GM12878 (cell line): Measurements from ENCODE around the gene CCDC17. TPM values are rescaled to one million over a fixed set of nuclear protein-coding genes. Genes with fewer than 3 reads are reported as not detected.
A peak's percentile ranks its signal among the peaks of the same experiment; 100 is the strongest.

Experiments
- ATAC-seq: fragments of 200-7000 bp; cut with Tn5 transposase; 3 replicates; pipeline ENCODE4 v1.9.1; 2020; ENCODE audit warnings: mild to moderate bottlenecking, moderate library complexity
- BruUV-seq: library from RNA; stranded (reverse); fragments of 400-500 nt; replicated peaks from 2 replicates; lab custom pipeline; 2021; lab: Mats Ljungman, UMichigan
- CTCF ChIA-PET: fragments of 300-600 bp; sonication (Branson Sonifier 250); formaldehyde crosslinking; extraction: SDS; loops from one replicate; lab custom pipeline; 2021; ENCODE audit warnings: inconsistent platforms; lab: Yijun Ruan, JAX
- POLR2A ChIA-PET: fragments of 350-600 bp; formaldehyde crosslinking; extraction: SDS; loops from one replicate; lab custom pipeline; 2021; ENCODE audit warnings: inconsistent platforms; lab: Charles Lee
- RAD21 ChIA-PET: fragments of 300-600 bp; sonication (Branson Sonifier 250); formaldehyde crosslinking; loops from one replicate; lab custom pipeline; 2023; ENCODE audit warnings: antibody characterized with exemption; ENCODE audit not compliant: unreplicated experiment; lab: Charles Lee
- SMC1A ChIA-PET: fragments of 300-600 bp; sonication (Branson Sonifier 250); formaldehyde crosslinking; loops from one replicate; lab custom pipeline; 2023; ENCODE audit not compliant: unreplicated experiment, uncharacterized antibody; lab: Charles Lee
- DNase-seq: peaks from one replicate; pipeline ENCODE4 v3.0.0-alpha.2; 2011; ENCODE audit warnings: low read depth, low spot score
- FAIRE-seq: peaks from 3 replicates; lab custom pipeline; 2011; peaks lifted over from hg19 to GRCh38; lab: Jason Lieb, UNC
- H2AFZ ChIP-seq: 2 replicates; pipeline ENCODE4 v1.6.0; 2011; ENCODE audit warnings: low read depth, low read length, control low read depth; ENCODE audit not compliant: control insufficient read depth
- H3K27ac ChIP-seq: 2 replicates; pipeline ENCODE4 v1.5.1; 2011; ENCODE audit warnings: control low read depth; ENCODE audit not compliant: control insufficient read depth, insufficient read depth
- H3K27me3 ChIP-seq, 2 experiments: replicated peaks in 1 of 2; 2 replicates each; pipeline versions ENCODE4 v1.6.0 to v1.6.1; 2011; ENCODE audit warnings: low read length in 1 of 2; ENCODE audit not compliant: control insufficient read depth in 2 of 2, insufficient read depth in 2 of 2
- H3K36me3 ChIP-seq, 2 experiments: 2 replicates each; pipeline ENCODE4 v1.5.1; 2011; ENCODE audit warnings: low read length in 1 of 2; ENCODE audit not compliant: control insufficient read depth in 2 of 2, insufficient read depth in 2 of 2
- H3K4me1 ChIP-seq: 2 replicates; pipeline ENCODE4 v1.6.1; 2011; ENCODE audit warnings: mild to moderate bottlenecking, low read length, moderate library complexity, mixed read lengths; ENCODE audit not compliant: control insufficient read depth, insufficient read depth
- H3K4me2 ChIP-seq: 2 replicates; pipeline ENCODE4 v1.6.0; 2011; ENCODE audit warnings: control low read depth; ENCODE audit not compliant: control insufficient read depth, insufficient read depth
- H3K4me3 ChIP-seq: fragments of 200-600 bp; sonication (generic); 2 replicates; pipeline ENCODE4 v1.5.1; 2016
- H3K79me2 ChIP-seq: 2 replicates; pipeline ENCODE4 v1.6.0; 2011; ENCODE audit warnings: low read length; ENCODE audit not compliant: control insufficient read depth, insufficient read depth
- H3K9ac ChIP-seq: 2 replicates; pipeline ENCODE4 v1.8.0; 2011; ENCODE audit warnings: low read length, control low read depth, mixed read lengths; ENCODE audit not compliant: control insufficient read depth, insufficient read depth
- H3K9me3 ChIP-seq: replicated peaks from 3 replicates; pipeline ENCODE4 v1.5.1; 2011; ENCODE audit warnings: mild to moderate bottlenecking, low read length; ENCODE audit not compliant: control insufficient read depth, insufficient read depth
- H4K20me1 ChIP-seq: 2 replicates; pipeline ENCODE4 v1.6.0; 2011; ENCODE audit not compliant: control insufficient read depth, insufficient read depth
- CBX5 ChIP-seq: sonication (generic); IDR thresholded peaks from 2 replicates; pipeline ENCODE4 v1.6.1; 2016; ENCODE audit warnings: low read depth, moderate library complexity, mild to moderate bottlenecking, inconsistent platforms
- E2F8 ChIP-seq: fragments of 450-650 bp; IDR thresholded peaks from 2 replicates; pipeline ENCODE4 v1.6.1; 2018; ENCODE audit warnings: mild to moderate bottlenecking, low read depth, moderate library complexity; ENCODE audit not compliant: partially characterized antibody
- EED ChIP-seq: sonication (generic); IDR thresholded peaks from 2 replicates; pipeline ENCODE4 v1.6.1; 2016; ENCODE audit warnings: antibody characterized with exemption, low read depth
- IRF3 ChIP-seq: fragments of 450-650 bp; IDR thresholded peaks from 2 replicates; pipeline ENCODE4 v1.6.1; 2014; ENCODE audit warnings: mild to moderate bottlenecking
- NR2C1 ChIP-seq: fragments of 450-650 bp; IDR thresholded peaks from 2 replicates; pipeline ENCODE4 v1.6.1; 2017; ENCODE audit warnings: antibody characterized with exemption, mild to moderate bottlenecking, moderate library complexity
- NR2F1 ChIP-seq: fragments of 450-650 bp; conservative IDR thresholded peaks from 2 replicates; pipeline ENCODE4 v1.6.1; 2017; ENCODE audit warnings: mild to moderate bottlenecking
- RCOR1 ChIP-seq: conservative IDR thresholded peaks from 2 replicates; pipeline ENCODE4 v1.6.1; 2012; ENCODE audit warnings: low read depth, low read length, improper control_type of control experiment
- ZNF622 ChIP-seq: fragments of 450-650 bp; IDR thresholded peaks from 2 replicates; pipeline ENCODE4 v1.6.1; 2017; ENCODE audit warnings: mild to moderate bottlenecking, inconsistent platforms
- WGBS: methylation state at CpG from one replicate; pipeline ENCODE4 v1.1.6; 2016; ENCODE audit warnings: low lambda C conversion rate; ENCODE audit not compliant: insufficient replicate concordance, insufficient coverage; ENCODE audit errors: missing lambda C conversion rate; 5-methylcytosine and 5-hydroxymethylcytosine counted together
- in situ Hi-C: fragments of 300-500 bp; cut with MboI; formaldehyde crosslinking; loops from 9 replicates; pipeline ENCODE4 v1.14.3; 2018; ENCODE audit warnings: mixed read lengths
- intact Hi-C: fragments of 100-400 bp; cut with micrococcal nuclease; formaldehyde crosslinking; loops from one replicate; pipeline ENCODE4 v1.14.2; 2022; ENCODE audit not compliant: unreplicated experiment
- polyA plus RNA-seq, 11 experiments: library from polyadenylated mRNA; depleted of rRNA in 4 of 11; unstranded in 6 of 11; stranded (reverse) in 5 of 11; fragments of >200 nt; fragmentation: Nextera tagmentation in 4 of 11; fragmentation: Illumina TruSeq in 1 of 11; extraction: Ambion mirVana in 4 of 11; extraction: Trizol in 1 of 11; gene quantifications; 1 replicate in 1 of 11; 2 replicates in 10 of 11; pipeline versions ENCODE4 v1.2.1 to v1.2.3, GENCODE V29; 2011 to 2016; ENCODE audit warnings: inconsistent platforms in 2 of 11, missing spikeins in 2 of 11, low read depth in 1 of 11
- total RNA-seq, 4 experiments: library from RNA; depleted of rRNA in 3 of 4; stranded (reverse); fragments of >200 nt in 3 of 4; fragmentation: Illumina TruSeq in 1 of 4; extraction: Trizol in 1 of 4; gene quantifications; 2 replicates each; pipeline versions ENCODE4 v1.2.1 to v1.2.3, GENCODE V29; 2013 to 2021

The CCDC17 gene
- total and polyA plus RNA-seq, 10 of the 15 experiments (the other 5 are each of a cell fraction or from before 2014, with no cell fraction given) = 0.15 to 1.9 (median 0.69) TPM

- TF ChIP-seq EED (no peak), E2F8 (no peak), NR2C1 (peak; percentile 12; the same call in 1 of the 2 replicates), RCOR1 (no peak), CBX5 (no peak), ZNF622 (no peak), IRF3 (no peak), NR2F1 (peak; percentile 32; the same call in 1 of the 2 replicates)
- TF ChIP-seq, all 136 proteins: peak for 2
- POLR2A ChIA-PET = no interaction called here
- Histone ChIP-seq H3K9ac (no peak overlapping the region), H3K9me3 (no peaks in the 10 kb centered on the region), H3K36me3 (peaks cover 13 to 22% of the 10 kb centered on the region in 2 experiments), H3K79me2 (no peaks in the 10 kb centered on the region), H4K20me1 (no peaks in the 10 kb centered on the region; the same call in none of the 2 replicates), H2AFZ (no peak overlapping the region), H3K27me3 (no peaks in the 10 kb centered on the region), H3K4me2 (no peak overlapping the region), H3K4me3 (no peak overlapping the region), H3K27ac (no peak overlapping the region), H3K4me1 (no peaks in the 10 kb centered on the region)
- SMC1A ChIA-PET = no interaction called here
- intact Hi-C loops = loop anchor here (10.0 kb wide), 1 partner anchor 263 kb away; no protein-coding TSS in a partner anchor
- CTCF ChIA-PET = no interaction called here
- FAIRE-seq (no peak), DNase-seq (no peak), ATAC-seq (no peak)
- in situ Hi-C loops = no loop called here
- no TSS peak for BruUV-seq
- RAD21 ChIA-PET = no interaction called here
- 88% methylated on average over 18 of the region's 18 CpGs for WGBS
These were observed 1.8 kb downstream of the CCDC17 start for GRCh38 chr1:45621895-45622523.
